ENCODE measurements around the gene PKNOX1.
"Not testable (repeated sequence)": the region's sequence is repeated elsewhere in the genome, so short reads cannot be mapped to it uniquely, and the experiment has no call there.

PKNOX1 gene

DNA sequence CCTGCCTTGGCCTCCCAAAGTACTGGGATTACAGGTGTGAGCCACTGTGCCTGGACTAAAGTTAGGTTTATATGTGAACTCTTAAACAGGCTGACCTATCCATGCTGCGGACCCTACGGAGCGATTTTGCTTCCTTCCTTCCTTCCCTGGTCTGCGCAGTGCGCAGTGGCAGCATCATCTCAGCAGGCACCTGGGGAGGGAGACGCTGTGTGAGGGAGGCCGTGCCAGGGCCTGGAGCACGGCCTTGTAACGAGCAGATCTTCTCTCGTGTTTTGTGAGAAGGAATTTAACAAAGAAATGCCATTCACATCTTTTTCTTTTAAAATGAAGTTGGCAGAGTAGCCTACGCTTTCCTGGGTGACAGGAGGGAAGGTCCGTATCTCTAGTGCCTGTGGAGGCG lies 45.8 kb downstream of the PKNOX1 start:
- DNase-seq (ENCODE audit: low read depth) = no peak

DNA sequence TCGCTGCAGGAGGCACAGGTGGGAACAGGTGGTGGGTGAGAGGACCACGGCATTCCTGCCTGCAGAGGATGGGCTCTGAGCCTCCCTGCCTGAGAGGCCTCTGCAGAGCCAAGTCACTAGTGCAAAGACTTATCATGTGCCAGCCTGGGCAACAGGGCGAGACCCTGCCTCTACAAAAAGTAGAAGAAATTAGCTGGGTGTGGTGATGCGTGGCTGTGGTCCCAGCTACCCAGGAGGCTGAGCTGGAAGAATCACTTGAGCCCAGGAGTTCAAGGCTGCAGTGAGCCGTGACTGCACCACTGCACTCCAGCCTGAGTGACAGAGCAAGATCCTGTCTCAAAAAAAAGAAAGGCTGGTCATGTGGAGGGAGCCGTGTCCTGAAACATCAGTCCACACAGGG lies 46.4 kb downstream of the PKNOX1 start:
- no peak for DNase-seq (ENCODE audit: low read depth)

GRCh38 chr21:43021191-43021590 lies 46.8 kb downstream of the PKNOX1 start:
- no peak for DNase-seq (ENCODE audit: low read depth)

DNA sequence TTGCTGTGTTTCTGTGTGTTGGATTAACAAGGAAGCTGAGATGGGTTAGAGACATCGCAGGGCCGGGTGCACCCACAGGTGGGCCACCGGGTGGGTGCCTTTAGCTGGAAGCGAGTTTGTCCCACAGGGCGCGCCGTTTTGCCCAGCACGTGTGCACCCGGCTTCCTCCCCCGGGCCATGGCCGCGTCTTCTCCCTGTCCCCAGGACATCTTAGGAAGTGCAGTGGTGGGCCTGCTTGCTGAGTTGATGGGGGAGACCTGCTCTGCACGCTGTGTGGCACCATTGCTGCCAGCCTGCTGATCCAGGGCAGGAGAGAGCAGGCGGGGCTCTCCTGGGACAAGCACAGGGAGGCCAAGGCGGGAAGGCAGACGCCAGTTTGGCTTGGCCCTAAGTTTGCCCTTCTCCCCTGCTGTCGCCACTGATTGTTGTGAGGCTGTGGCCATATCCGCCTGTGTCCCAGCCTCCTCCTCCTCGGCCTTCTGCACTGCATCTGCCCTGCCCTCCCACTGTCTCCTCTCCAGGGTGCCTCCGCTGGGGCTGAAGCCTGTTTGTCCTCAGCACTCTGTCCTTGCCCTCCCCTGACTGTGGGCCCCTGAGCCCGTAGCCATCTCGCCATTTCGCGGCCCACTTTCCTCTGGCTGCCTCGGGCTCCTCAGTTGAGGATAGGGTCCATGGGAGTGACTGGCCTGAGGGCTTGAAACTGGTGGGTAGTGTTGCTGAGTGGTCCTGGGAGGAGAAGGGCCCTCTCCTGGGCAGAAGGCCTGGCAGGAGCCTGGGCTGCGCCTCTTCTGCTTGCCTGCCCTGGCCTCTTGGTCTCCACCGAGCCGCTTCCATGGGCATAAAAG lies 47.6 kb downstream of the PKNOX1 start:
- DNase-seq (ENCODE audit: low read depth) = no peak

- DNase-seq (ENCODE audit: low read depth) = no peak
These were observed 48.8 kb downstream of the PKNOX1 start for GRCh38 chr21:43023175-43023574.

- DNase-seq (ENCODE audit: low read depth) = no peak
These were observed 50.2 kb downstream of the PKNOX1 start for GRCh38 chr21:43024439-43025136.

DNA sequence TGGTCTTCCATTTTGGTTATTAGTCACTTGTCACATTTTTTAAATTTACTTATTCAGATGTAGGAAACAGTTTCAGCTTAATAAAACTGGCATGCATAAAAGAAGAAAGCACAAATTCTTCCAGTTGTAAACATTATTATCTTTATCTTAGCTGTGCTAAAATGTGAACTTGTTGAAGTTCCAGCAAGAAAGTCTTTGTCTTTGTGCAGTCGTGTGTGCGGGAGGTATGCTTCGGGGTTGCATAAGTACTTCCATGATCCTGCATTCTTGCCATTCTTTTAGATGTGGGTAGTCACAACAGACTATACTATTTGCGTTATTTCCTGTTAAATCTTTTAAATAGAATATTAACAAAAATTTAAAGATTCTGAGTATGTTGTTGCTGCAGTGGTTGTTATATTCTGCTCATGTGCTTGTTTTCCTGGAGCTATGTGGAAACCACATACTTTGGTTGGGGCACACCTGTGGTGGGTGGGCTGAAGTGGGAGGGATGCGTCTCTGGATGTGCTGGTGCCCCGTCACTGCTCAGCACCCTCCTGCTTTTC lies 51.3 kb downstream of the PKNOX1 start:
- peak; percentile 88 for DNase-seq (ENCODE audit: low read depth)

DNA sequence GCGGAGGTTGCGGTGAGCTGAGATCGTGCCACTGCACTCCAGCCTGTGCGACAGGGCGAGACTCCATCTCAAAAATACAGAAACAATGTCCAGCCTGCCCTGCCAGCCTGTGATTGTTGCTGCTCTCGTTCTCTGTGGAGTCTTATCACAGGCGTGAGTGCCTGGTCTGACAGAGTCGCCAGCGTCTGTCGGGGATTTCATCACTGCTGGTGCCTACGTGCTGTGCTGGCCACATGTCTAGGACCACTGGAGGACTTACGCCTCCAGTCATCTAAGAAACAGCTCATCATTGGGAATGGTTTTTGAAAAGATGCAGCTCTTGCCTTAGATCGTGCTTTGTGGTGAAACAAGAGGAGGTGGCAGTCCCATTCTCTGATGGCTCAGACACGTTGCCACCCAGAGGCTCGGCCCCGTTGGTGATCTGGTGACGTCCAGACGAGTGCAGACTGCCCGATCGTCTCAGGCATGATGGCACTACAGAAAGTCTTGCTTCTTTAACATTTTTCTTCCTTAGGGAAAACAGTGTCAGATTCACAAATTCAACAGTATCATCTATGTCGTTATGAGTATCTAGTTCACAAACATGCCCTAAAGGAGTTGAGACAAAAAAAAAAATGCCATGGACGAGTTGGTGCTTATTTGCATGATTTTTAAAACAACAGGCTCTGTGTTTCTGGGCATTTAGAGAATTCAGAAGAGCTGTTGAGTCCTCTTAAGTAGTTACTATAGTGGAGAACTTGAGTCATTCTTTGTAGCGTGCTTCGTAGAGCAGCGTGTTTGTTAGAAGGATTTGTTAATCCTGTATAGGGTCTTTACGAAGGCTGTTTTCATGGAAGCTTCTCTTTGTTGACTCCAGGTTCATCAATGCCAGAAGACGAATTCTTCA lies 53.7 kb downstream of the PKNOX1 start:
- DNase-seq (ENCODE audit: low read depth) = no peak

- DNase-seq (ENCODE audit: low read depth) = no peak
These were observed 55.4 kb downstream of the PKNOX1 start for GRCh38 chr21:43029785-43030184.

- no peak for DNase-seq (ENCODE audit: low read depth)
These were observed 56.8 kb downstream of the PKNOX1 start for GRCh38 chr21:43031121-43031619.

DNA sequence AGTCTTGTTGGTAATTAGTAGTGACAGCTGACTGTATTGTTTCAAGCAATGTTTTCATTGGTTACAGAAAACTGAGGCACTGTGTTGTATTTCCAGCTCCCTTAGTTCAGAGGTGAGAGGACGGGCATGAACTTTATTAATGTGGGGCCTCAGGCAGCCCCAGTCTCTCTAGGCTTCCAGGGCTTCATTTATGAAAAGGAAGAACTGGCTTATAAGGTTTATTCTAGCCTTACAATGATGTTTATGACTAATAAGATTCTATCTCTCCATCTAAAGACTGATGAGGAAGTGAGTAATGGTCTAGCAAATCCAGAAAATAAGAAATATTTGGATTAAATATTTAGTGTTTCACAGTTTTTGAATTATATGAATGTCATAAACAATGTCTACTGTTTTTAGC lies 59.7 kb downstream of the PKNOX1 start:
- DNase-seq (ENCODE audit: low read depth) = peak; percentile 18

GRCh38 chr21:43034826-43035225 lies 60.5 kb downstream of the PKNOX1 start:
- no peak for DNase-seq (ENCODE audit: low read depth)

- not testable (repeated sequence) for DNase-seq (ENCODE audit: low read depth)
These were observed 62.5 kb downstream of the PKNOX1 start for GRCh38 chr21:43036889-43037288.

DNA sequence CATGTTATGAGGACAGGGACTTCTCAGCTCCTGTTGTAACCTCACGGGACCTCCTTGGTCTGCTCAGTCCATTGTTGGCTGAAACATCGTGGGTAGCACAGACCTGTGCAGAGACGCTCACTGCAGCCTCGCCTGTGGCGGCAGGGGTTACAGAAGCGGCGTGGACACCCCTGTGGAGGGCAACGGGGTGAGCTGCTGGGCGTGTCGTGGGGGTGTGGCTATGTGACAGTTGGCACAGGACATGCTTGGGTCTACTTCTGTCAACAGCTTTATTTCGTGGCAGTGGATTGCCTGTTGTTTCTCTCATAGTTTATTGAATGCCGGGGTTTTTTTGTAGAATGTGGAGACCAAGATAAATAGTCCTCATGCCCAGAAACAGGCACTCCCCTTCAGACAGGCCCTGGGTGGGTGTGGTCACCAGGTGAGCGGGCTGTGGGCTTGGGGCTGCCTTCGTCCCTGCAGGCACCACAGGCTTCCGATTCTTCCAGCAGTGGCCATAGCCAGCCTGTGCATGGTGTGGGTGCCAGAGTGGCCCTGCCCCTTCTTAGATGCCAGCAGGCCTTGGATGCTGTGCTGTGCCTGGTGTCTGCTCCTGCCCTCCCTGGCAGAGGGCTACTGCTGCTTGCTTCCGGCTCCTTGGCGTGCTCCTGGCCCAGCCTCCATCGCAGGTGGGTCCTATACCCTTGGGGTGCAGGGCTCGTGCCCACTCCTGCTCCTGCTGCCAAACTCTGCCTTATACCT lies 63.7 kb downstream of the PKNOX1 start:
- not testable (repeated sequence) for DNase-seq (ENCODE audit: low read depth)

- not testable (repeated sequence) for DNase-seq (ENCODE audit: low read depth)
These were observed 64.3 kb downstream of the PKNOX1 start for GRCh38 chr21:43038659-43039044.

GRCh38 chr21:43042169-43042568 lies 67.8 kb downstream of the PKNOX1 start:
- DNase-seq (ENCODE audit: low read depth) = not testable (repeated sequence)

DNA sequence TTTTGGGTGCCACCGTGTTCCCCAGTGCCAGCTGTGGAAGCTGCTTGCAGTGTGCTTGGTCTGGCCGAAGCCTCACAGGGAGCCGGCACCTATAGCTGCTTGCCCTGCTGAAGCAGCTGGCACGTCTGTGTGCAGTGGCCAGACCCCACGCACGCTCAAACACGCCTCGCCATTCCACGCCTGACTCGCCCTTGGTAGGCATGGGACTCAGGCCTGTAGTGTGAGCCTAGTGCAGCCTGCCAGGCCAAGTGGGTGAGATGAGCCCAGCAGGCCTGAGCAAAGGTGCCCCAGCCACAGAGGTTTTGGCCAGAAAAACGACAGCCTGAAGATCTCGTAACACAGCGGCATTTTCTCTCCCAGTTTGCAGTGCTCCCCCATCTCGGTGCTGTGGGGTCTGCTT lies 68.9 kb downstream of the PKNOX1 start:
- DNase-seq (ENCODE audit: low read depth) = not testable (repeated sequence)

- not testable (repeated sequence) for DNase-seq (ENCODE audit: low read depth)
These were observed 70.2 kb downstream of the PKNOX1 start for GRCh38 chr21:43044547-43044946.

GRCh38 chr21:43045165-43045875 lies 71.0 kb downstream of the PKNOX1 start:
- not testable (repeated sequence) for DNase-seq (ENCODE audit: low read depth)

All from amniotic epithelial cell (primary cell).